Middle frontal gyrus (tissue), 1 donor: ENCODE measurements around the gene MORN2.
"Not testable (repeated sequence)": the region's sequence is repeated elsewhere in the genome, so short reads cannot be mapped to it uniquely, and the experiment has no call there.

Source experiments
- DNase-seq: peaks from one replicate; pipeline ENCODE4 v3.0.0-alpha.2; 2015; ENCODE audit warnings: low spot score; ENCODE audit errors: extremely low spot score

MORN2 gene

DNA sequence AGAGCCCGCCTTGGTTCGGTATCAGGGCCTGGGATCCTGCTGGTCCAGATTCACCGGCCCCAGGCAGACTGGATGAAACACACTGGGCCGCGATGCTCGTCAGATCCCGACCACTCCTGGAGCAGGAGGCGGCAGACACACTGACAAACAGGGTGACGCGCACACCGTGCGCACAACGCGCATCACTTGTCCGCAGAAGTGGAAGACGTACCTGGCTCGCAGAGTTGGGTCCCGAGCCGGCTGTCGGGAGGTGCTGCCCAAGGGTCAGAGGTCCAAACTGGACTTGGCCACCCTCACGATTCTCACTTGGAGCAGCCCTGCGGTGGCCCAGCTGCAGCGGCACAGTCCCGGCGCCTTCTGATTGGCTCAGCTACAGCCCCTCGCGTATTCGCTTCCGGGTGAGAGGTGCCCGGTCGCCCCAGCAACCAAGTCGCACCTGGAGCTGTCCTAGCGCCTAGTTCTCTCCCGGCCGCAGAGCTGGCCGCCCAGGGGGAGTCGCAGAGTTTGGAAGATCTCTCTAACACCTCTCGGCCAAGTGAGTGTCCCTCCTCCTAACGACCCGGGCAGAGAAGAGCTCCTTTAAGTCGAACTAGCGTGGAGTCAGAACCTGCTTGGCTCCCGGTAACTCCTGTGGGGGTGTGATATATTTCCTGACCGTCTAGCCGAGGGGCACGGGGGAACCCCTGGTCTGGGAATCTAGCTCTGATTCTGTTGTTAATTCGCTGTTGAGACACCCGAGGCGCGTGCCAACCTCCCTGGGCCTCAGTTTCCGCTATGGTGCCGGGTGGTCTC lies at the start of gene MORN2, which contains the start of gene DHX57:
TSS of gene MORN2 (plus strand) at position 401 of the 792 bp plus-strand sequence.
TSS of gene DHX57 (minus strand) at position 359 of the 792 bp plus-strand sequence. CDS start 7,529 bp downstream, outside the sequence.
- DNase-seq = peak; percentile 79

DNA sequence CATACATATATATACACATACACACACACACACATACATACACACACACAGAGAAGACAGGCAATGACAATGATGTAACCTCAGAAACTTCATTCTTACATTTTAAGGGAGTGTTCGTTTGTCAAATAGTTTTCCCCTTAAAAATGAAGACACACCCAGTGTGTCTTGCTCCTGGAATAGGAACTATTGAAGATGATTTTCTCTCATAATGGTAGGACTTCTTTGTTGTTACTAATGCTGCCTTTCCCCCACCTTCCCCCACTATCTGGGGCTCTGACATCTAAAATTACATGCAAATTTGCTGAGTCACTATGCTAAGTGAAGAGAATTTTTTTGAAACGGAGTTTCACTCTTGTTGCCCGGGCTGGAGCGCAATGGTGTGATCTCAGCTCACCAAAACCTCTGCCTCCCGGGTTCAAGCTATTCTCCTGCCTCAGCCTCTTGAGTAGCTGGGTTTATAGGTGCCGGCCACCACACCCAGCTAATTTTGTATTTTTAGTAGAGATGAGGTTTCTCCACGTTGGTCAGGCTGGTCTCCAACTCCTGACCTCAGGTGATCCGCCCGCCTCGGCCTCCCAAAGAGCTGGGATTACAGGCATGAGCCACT lies 48.1 kb upstream of the MORN2 start:
- DNase-seq = not testable (repeated sequence)

DNA sequence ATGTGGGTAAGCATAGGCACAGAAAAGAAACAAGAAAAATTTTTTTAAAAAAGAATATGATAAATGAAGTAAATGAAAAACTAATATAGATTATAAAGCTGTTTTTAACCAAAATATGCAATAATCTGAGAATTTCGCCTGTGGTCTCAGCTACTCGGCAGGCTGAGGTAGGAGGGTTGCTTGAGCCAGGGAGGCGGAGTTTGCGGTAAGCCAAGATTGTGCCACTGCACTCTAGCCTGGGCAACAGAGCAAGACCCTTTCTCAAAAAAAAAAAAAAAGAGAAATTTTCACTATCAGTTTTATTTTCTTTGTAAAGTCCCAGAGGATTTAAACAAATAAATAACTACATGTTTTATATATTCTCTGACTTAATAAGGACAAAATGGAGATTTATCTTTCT lies 47.3 kb upstream of the MORN2 start:
- DNase-seq = no peak

DNA sequence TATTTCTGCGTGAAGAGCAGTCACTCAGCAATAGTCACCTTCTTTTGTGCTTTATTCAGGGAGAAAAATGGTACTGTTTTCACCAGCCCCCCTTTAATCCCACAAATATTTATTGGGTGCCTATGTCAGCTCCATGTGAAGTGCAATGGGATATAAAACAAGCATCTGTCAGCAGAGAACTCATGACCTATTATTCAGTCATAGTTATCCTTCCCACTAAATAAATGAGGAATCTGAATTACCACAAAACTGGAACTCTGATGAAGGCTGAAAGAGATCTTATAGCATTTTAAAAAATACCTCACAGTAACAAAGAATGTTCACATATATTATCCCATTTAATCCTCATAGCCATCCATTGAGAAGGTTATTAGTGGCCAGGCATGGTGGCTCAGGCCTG lies 45.8 kb upstream of the MORN2 start:
- DNase-seq = no peak

DNA sequence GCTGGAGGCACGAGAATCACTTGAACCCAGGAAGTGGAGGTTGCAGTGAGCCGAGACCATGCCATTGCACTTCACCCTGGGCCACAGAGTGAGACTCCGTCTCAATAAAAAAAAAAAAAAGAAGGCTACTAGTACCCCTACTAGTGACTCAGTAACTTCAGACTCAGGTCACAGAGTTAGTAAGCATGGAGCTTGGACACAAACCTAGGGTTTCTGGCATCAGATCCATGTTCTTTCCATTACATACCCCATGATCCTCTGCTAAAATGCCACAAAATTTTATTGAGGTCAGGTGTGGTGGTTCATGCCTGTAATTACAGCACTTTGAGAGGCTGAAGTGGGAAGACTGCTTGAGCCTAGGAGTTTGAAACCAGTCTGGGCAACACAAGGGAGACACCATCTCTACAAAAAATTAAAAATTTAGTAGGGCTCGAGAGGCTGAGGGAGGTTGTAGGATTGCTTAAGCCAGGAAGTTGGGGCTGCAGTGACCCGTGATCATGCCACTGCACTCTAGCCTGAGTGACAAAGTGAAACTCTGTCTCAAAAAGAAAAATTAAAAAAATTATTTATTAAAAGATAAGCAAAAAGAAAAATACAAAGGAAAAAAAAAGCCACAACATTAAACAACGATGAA lies 45.1 kb upstream of the MORN2 start:
- no peak for DNase-seq

DNA sequence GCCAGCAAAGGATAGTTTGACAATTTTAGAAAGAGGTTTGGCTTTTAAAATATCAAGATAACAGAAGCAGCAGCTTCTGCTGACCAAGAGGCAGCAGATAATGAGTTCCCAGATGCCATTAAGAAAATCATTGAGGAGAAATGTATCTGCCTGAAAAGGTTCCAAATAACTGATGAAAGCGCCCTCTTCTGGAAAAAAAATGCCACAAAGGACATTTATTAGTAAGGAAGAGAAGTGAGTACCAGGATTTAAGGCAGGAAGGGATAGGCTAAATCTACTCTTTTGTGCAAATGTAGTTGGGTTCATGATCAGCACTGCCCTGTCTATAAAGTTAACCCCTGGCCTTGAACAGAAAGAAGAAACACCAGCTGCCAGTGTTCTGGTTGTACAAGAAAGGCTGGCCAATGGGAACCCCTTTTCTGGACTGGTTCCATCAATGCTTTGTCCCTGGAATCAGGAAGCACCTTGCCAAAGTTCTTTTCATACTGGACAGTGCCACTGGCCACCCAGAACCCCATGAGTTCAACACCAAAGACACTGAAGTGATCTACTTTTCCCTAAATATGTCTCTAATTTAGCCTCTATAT lies 40.7 kb upstream of the MORN2 start:
- DNase-seq = no peak

DNA sequence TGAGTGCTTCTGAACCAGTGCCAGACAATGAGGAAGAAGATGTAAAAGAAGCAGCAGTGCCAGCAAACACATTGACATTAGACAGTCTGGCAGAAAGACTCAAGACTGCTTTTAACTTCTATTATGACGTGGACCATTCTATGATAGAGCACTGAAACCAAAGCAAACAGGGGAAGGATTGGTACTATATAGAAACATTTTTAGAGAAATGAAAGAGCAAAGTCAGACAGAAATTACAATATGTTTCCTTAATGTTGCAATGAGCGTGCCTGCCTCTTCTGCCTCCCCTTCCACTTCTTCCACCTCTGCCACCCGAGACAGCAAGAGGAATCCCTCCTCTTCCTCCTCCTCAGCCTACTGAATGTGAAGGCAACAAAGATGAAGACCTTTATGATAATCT lies 39.8 kb upstream of the MORN2 start:
- no peak for DNase-seq

DNA sequence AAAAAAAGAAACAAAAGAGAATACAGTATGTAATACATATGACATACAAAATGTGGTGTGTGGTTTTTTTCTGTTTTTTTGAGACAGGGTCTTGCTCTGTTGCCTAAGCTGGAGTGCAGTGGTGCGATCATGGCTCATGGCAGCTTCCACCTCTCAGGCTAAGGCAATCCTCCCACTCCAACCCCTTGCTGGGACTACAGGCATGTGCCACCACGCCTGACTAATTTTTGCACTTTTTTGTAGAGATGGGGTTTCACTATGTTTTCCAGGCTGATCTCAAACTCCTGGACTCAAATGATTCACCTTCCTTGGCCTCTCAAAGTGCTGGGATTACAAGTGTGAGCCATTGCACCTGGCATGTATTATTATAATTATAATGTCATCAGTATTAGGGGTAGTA lies 39.0 kb upstream of the MORN2 start:
- DNase-seq = no peak

DNA sequence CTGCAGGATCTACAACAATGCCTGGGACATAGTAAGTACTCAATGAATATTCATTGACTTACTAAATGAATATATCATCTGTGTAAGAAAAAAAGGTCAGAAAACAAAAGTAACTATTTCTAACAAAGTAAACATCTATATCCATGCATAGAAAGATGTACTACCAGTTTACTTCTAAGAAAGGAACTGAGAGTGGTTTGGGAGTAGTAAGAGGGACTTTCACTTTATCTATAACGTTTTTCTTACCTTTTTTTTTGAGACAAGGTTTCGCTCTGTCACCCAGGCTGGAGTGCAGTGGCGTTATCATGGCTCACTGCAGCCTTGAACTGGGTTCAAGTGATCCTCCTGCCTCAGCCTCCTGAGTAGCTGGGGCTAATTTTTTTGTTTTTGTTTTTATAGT lies 25.7 kb upstream of the MORN2 start:
- DNase-seq = no peak

DNA sequence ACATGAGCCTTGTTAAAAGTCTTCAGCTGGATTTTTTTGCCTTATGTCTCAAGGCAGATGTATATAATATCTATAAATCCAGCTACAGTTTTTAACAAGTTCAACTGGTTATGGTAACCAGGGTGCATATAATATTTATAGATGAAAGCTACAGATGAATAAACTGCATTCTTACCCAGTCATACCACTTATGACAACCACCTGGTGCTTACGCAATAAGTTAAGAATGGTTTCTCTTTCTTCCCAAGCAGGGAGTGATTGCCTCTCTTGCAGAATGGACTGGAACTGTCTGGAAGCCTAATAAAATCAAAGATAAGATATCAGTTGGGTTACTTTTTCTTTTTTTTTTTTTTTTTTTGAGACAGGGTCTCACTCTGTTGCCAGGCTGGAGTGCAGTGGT lies 19.6 kb upstream of the MORN2 start:
- no peak for DNase-seq

DNA sequence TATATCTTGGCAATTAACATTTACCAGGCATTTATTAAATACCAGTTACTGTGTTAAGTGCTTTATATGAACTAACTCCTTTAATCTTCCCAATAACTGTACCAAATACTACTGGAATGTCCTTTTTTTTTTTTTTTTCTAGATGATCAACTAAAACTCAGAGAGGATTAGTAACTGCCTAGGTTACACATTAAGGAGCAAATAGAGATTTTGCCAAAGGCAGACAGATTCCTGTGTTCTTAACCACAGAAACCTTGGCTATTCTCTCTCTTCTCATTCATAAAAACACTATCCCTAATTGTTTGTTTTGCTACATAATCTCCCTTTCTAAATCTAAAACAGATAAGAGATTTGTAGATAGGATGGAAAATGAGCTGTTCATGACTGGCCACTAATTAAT lies 13.3 kb upstream of the MORN2 start:
- no peak for DNase-seq

DNA sequence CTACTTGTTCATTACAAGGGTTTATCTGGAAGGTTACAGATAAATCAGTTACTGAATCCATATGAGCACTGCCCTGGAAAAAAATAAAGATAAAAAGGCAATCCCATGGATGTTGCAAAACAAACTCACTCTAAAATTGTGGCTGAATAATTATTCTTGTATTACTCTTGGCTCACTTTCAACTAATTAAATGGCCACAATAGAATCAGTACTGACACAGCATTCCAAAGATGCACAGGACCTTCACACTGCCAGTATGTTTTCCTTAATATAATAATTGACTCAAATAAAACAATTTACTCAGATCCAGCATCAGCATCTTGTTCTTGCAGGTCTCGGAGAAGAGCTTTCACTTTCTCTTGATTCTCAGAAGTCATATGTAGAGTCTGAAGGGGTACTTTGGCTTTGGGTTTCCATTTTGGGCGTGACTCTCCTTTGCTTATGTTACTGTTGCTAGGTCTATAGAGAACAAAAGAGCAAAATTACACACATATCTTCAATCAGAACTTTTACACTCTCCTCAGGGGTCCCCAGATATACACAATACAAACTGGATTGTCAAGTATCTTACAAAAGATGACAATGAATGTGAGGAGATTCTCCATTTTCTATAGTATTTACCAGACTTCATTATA lies 12.6 kb upstream of the MORN2 start:
- no peak for DNase-seq

DNA sequence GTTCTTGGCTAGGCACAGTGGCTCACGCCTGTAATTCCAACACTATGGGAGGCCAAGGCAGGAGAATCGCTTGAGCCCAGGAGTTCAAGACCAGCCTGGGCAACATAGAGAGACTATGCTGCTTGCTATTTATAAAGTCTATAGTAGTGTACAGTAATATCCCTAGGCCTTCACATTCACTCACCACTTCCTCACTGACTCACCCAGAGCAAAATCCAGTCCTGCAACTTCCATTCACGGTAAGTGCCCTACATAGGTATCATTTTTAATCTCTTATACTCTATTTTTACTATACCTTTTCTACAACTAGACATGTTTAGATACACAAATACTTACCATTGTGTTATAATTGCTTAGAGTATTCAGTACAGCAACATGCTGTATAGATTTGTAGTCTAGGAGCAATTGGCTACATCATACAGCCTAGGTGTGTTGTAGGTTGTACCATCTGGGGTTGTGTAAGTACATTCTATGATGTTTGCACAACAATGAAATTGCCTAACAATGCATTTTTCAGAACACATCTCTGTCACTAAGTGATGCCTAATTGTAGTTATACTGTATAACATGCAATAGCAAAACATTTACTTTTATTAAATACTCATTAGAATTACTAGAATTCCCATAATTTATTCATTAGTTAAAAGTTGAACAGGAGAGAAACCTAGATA lies 8.9 kb upstream of the MORN2 start:
- no peak for DNase-seq

DNA sequence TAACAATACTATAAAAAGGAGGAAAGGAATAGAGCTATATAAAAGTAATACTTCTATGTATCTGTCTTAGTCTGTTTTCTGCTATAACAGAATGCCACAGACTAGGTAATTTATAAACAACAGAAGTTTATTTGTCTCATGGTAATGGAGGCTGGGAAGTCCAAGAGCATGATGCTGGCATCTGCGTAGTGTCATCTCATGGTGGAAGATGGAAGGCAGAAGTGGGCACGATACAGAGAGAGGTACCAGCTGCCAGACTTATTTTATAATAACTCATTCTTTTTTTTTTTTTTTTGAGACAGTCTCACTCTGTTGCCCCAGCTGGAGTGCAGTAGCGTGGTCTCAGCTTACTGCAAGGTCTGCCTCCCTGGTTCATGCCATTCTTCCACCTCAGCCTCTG lies 4.3 kb upstream of the MORN2 start:
- no peak for DNase-seq

DNA sequence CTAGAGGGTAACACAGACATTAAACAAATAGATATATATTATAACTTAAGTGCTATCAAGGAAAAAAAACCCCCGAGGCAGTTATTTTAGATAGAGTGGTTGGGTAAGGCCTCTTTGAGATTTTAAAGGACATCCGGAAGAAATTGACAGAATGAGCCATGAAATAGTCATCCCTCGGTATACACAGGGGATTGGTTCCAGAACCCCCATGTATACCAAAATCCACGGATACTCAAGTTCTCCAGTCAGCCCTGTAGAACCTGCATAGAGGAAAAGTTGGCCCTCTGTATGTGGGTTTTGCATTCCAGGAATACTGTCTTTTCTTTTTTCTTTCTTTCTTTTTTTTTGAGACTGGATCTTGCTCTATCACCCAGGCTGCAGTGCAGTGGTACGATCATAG lies 2.0 kb upstream of the MORN2 start:
- no peak for DNase-seq

DNA sequence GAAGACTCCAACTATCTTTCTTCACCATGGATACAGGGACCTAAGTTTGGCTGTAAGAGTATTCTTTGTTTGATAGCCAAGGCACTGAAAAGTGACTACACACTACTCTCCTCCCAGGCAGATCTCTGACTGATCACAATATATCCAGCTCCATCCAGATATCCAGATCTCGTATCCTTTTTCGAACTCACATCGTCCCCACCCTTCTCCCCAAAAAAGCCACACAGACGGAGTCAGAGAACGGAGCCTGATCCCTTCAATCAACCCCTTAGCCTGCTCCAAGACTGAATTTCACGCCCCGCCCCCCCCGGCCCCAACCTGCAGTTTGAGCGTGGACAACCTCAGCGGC lies 575 bp upstream of the MORN2 start:
- DNase-seq = no peak

DNA sequence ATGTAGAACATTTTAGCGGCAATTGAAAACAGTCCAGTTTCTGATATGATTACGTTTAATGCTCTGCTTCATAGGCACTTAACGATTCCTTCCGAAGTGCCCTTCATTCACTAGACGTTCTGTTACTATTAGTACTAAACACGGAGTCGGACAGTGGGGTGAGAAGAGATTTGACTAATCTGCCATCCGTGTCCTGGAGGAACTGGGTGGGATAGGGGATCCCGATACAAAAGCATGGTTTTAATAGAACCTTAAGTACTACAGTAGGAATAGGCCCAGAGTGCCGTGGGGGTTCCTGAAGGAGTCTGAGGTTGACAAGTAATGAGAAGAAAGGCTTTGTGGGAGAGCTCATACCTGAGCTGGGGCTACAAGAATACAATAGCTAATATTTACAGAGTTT lies 631 bp downstream of the MORN2 start:
- DNase-seq = no peak

DNA sequence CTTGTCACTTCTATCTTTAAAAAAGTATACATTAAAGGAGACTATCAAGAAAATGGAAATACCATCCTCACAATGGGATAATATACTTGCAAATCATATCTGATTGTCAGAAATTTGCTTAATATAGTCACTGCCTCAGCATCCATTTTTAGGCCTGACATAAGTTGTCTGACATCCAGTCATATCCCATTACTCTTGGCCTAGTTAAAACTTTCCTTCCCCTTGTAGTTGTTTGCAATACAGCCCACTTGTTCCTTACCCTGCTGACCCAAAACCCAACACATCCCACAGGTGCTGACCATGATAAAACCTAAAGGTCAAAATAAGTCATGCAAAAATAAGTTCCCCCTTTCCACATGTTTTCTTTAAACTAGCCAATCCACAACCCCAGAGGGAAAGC lies 10.3 kb downstream of the MORN2 start:
- DNase-seq = no peak

DNA sequence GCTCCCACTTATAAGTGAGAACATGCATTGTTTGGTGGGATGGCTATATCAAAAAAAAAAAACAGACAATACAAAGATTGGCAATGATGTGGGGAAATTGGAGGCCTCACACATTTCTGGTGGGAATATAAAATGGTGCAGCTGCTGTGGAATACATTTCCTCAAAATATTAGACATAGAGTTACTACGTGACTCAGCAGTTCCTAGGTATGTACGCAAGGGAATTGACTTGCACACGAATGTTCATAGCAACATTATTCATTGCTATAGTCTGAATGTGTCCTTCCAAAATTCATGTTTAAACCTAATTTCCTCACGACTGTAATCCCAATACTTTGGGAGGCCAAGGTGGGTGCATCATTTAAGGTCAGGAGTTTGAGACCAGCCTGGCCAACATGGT lies 11.6 kb downstream of the MORN2 start:
- no peak for DNase-seq

DNA sequence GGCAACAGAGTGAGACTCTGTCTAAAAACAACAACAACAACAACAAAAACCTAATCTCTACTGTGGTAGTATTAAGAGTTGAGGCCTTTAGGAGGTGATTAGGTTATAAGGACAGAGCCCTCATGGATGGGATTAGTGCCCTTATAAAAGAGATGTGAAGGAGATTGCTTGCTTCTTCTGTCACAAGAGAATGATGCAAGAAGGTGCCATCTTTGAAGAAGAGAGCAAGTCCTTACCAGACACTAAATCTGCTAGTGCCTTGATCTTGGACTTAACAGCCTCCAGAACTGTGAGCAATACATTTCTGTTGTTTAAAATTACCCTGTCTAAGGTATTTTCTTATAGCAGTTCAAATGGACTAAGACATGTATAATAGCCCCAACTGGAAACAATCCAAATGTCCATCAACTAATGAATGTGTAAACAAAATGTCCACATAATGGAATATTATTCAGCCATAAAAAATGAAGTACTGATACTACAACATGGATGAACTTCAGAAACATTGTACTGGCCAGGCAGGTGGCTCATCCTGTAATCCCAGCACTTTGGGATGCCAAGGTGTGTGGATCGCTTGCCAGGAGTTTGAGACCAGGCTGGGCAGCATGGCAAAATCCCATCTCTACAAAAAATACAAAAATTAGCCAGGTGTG lies 12.3 kb downstream of the MORN2 start:
- no peak for DNase-seq

DNA sequence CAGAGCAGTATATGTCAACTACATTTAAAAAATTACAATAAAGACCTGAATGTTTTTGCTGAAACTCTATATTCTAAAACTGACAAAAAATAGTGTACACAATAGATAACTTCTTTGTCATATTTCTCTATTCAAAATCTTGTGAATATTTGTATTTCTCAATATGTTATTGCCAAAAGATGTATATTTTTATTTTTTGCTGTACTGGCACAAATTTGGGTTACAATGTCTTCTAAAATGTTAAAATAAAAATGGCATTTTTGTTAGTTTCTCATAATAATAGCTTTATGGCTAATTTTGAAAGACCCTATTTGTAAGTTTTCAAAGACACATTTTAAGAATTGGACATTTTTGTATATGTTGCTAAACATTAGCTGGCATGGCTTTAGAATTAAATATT lies 13.3 kb downstream of the MORN2 start:
- DNase-seq = no peak
